Calu3 (cell line): ENCODE data around the gene ASGR1. TPM values are rescaled to one million over a fixed set of nuclear protein-coding genes. Genes with fewer than 3 reads are reported as not detected.

Source experiments
- BruUV-seq: library from RNA; stranded (reverse); fragments of 400-500 nt; replicated peaks from 2 replicates; lab custom pipeline; 2021; lab: Mats Ljungman, UMichigan
- CTCF ChIA-PET: fragments of 300-600 bp; sonication (Branson Sonifier 250); formaldehyde crosslinking; loops from one replicate; lab custom pipeline; 2022; ENCODE audit warnings: antibody characterized with exemption; lab: Charles Lee
- DNase-seq: peaks from one replicate; pipeline ENCODE4 v3.0.0; 2022
- H3K27ac Mint-ChIP-seq: one replicate; pipeline ENCODE4 v1.8.0; 2022; ENCODE audit warnings: mixed read lengths; ENCODE audit not compliant: unreplicated experiment
- H3K27me3 Mint-ChIP-seq: one replicate; pipeline ENCODE4 v1.8.0; 2022; ENCODE audit warnings: mixed read lengths; ENCODE audit not compliant: unreplicated experiment
- H3K36me3 Mint-ChIP-seq: one replicate; pipeline ENCODE4 v1.8.0; 2022; ENCODE audit warnings: mild to moderate bottlenecking, moderate library complexity, mixed read lengths; ENCODE audit not compliant: insufficient read depth, unreplicated experiment
- H3K4me1 Mint-ChIP-seq: one replicate; pipeline ENCODE4 v1.8.0; 2022; ENCODE audit warnings: mild to moderate bottlenecking, low read depth, mixed read lengths; ENCODE audit not compliant: unreplicated experiment
- H3K4me3 Mint-ChIP-seq: one replicate; pipeline ENCODE4 v1.8.0; 2022; ENCODE audit warnings: mild to moderate bottlenecking, low read depth, moderate library complexity, mixed read lengths; ENCODE audit not compliant: unreplicated experiment
- H3K9me3 Mint-ChIP-seq: one replicate; pipeline ENCODE4 v1.8.0; 2022; ENCODE audit warnings: low read depth, mixed read lengths; ENCODE audit not compliant: unreplicated experiment
- CTCF ChIP-seq: fragments of 200-600 bp; IDR thresholded peaks from one replicate; pipeline ENCODE4 v1.8.0; 2022; ENCODE audit warnings: antibody characterized with exemption; ENCODE audit not compliant: unreplicated experiment
- intact Hi-C: fragments of 100-400 bp; cut with micrococcal nuclease; formaldehyde crosslinking; loops from one replicate; pipeline ENCODE4 v1.10.0; 2022; ENCODE audit not compliant: unreplicated experiment
- microRNA-seq: library from miRNA; unstranded; fragments of <30 nt; microRNA quantifications from one replicate; pipeline ENCODE4 v1.2.0, GENCODE V29; 2022
- total RNA-seq: library from RNA; stranded (reverse); gene quantifications from 2 replicates; pipeline ENCODE4 v1.2.3, GENCODE V29; 2022

ASGR1 gene
- total RNA-seq, 1 experiment from 2014 or later: 0.26 TPM

DNA sequence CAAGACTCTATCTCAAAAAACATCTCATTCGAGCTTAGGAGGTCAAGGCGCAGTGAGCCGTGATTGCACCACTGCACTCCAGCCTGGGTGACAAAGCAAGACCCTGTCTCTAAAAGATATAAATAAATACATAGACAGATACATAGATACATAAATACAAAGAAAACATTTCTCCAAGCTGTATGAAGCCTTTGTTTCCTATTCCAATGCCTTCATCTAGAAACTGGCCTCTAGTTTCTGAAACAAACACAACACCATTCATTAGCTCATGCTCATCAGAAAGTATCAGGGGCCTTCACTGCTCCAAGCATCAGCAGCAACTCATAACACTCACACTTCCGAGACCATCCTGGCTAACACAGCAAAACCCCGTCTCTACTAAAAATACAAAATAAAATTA lies 54.2 kb downstream of the ASGR1 start:
- TF ChIP-seq CTCF: no peak
- H3K27me3 Mint-ChIP-seq: peaks cover 12% of the 10 kb centered on the region
- DNase-seq: no peak
- intact Hi-C loops: no loop called here
- H3K9me3 Mint-ChIP-seq: no peaks in the 10 kb centered on the region
- no peak overlapping the region for H3K27ac Mint-ChIP-seq
- CTCF ChIA-PET: no interaction called here
- H3K4me1 Mint-ChIP-seq: no peaks in the 10 kb centered on the region
- H3K4me3 Mint-ChIP-seq: no peak overlapping the region
- H3K36me3 Mint-ChIP-seq: no peaks in the 10 kb centered on the region
- BruUV-seq: no TSS peak

- BruUV-seq: no TSS peak
- Mint-ChIP-seq H3K9me3 (no peaks in the 10 kb centered on the region), H3K4me1 (no peaks in the 10 kb centered on the region), H3K4me3 (no peak overlapping the region), H3K27ac (no peak overlapping the region), H3K36me3 (no peaks in the 10 kb centered on the region), H3K27me3 (peaks cover 12% of the 10 kb centered on the region)
- TF ChIP-seq CTCF: no peak
- intact Hi-C loops: no loop called here
- CTCF ChIA-PET: no interaction called here
- DNase-seq: no peak
Observed at GRCh38 chr17:7123844-7124243, 55.3 kb downstream of the ASGR1 start.

Small RNA genes within 50 kb of the gene (microRNA-seq; reads per million reads assigned to microRNA genes)
- gene MIR324: 4,518 reads per million, percentile 92 among the genes with 10 or more reads in this experiment

Other genes starting within 250 kb of the ASGR1 start
- gene ALOX12, start 183.3 kb downstream of the ASGR1 start, total RNA-seq: not detected in 2 replicates
- gene RNASEK, start 166.7 kb downstream of the ASGR1 start, total RNA-seq: 120 and 124 TPM in 2 replicates
- gene BCL6B, start 156.3 kb downstream of the ASGR1 start, total RNA-seq: not detected in 2 replicates
- 10.4 and 11.6 TPM in 2 replicates for gene SLC16A13, start 143.4 kb downstream of the ASGR1 start, total RNA-seq
- not detected in 2 replicates for gene SLC16A11, start 135.3 kb downstream of the ASGR1 start, total RNA-seq
- gene CLEC10A, start 99.1 kb downstream of the ASGR1 start, total RNA-seq: not detected in 2 replicates
- not detected in 2 replicates for gene ASGR2, start 64.5 kb downstream of the ASGR1 start, total RNA-seq
- 2.0 and 4.6 TPM in 2 replicates for gene DLG4, start 40.5 kb upstream of the ASGR1 start, total RNA-seq
- 552 and 615 TPM in 2 replicates for gene ACADVL, start 40.6 kb upstream of the ASGR1 start, total RNA-seq
- gene DVL2, start 55.1 kb upstream of the ASGR1 start, total RNA-seq: 44.8 and 45.7 TPM in 2 replicates
- 30.2 and 31.6 TPM in 2 replicates for gene PHF23, start 60.1 kb upstream of the ASGR1 start, total RNA-seq
- 183 and 188 TPM in 2 replicates for gene GABARAP, start 63.1 kb upstream of the ASGR1 start, total RNA-seq
- gene CTDNEP1, start 72.4 kb upstream of the ASGR1 start, total RNA-seq: 85.2 and 85.3 TPM in 2 replicates
- 20.3 and 21.3 TPM in 2 replicates for gene ELP5, start 72.8 kb upstream of the ASGR1 start, total RNA-seq
- 266 and 314 TPM in 2 replicates for gene CLDN7, start 83.1 kb upstream of the ASGR1 start, total RNA-seq
- 0.19 and 0.20 TPM in 2 replicates for gene SLC2A4, start 102.3 kb upstream of the ASGR1 start, total RNA-seq
- gene YBX2, start 115.3 kb upstream of the ASGR1 start, total RNA-seq: 0.24 and 0.49 TPM in 2 replicates
- gene EIF5A, start 128.3 kb upstream of the ASGR1 start, total RNA-seq: 608 and 648 TPM in 2 replicates
- gene GPS2, start 136.0 kb upstream of the ASGR1 start, total RNA-seq: 59.6 and 61.1 TPM in 2 replicates
- gene NEURL4, start 150.0 kb upstream of the ASGR1 start, total RNA-seq: 31.9 and 33.0 TPM in 2 replicates
- 4.1 TPM in 1 of 2 replicates, not detected in the other for gene ACAP1, start 157.2 kb upstream of the ASGR1 start, total RNA-seq
- gene KCTD11, start 172.8 kb upstream of the ASGR1 start, total RNA-seq: 8.5 and 9.9 TPM in 2 replicates
- not detected in 2 replicates for gene TMEM95, start 175.8 kb upstream of the ASGR1 start, total RNA-seq
- 7.0 and 8.6 TPM in 2 replicates for gene TNK1, start 201.7 kb upstream of the ASGR1 start, total RNA-seq
- 21.9 and 26.3 TPM in 2 replicates for gene PLSCR3, start 215.2 kb upstream of the ASGR1 start, total RNA-seq
- 47.8 and 51.5 TPM in 2 replicates for gene TMEM256, start 224.7 kb upstream of the ASGR1 start, total RNA-seq
- gene NLGN2, start 228.5 kb upstream of the ASGR1 start, total RNA-seq: 13.9 and 14.6 TPM in 2 replicates
- gene SPEM1, start 241.0 kb upstream of the ASGR1 start, total RNA-seq: not detected in 2 replicates
- not detected in 2 replicates for gene SPEM2, start 246.2 kb upstream of the ASGR1 start, total RNA-seq
- not detected in 2 replicates for gene SPEM3, start 249.5 kb upstream of the ASGR1 start, total RNA-seq